Endometrial microvascular endothelial cells (primary cell): Measurements from ENCODE around the gene MICAL3. TPM values are rescaled to one million over a fixed set of nuclear protein-coding genes. Genes with fewer than 3 reads are reported as not detected.
"Not testable (repeated sequence)": the region's sequence is repeated elsewhere in the genome, so short reads cannot be mapped to it uniquely, and the experiment has no call there.

Source experiments
- in situ Hi-C: cut with HindIII; loops from 2 replicates; pipeline ENCODE4 v1.10.0; 2017; ENCODE audit warnings: low sequenced_read_pairs, low pct_unique_long_range_greater_than_20kb; ENCODE audit errors: inconsistent ontology term
- total RNA-seq: library from RNA; depleted of rRNA; stranded (reverse); fragments of >200 nt; gene quantifications from one replicate; pipeline ENCODE4 v1.2.3, GENCODE V29; 2015; ENCODE audit errors: inconsistent ontology term

The MICAL3 gene
- 20.0 TPM for total RNA-seq

- in situ Hi-C loops, result loop anchor here (25.0 kb wide), 1 partner anchor 112 kb away; no protein-coding TSS in a partner anchor
These were observed at the start of gene MICAL3 for GRCh38 chr22:18024276-18024939. MICAL3 (minus strand) TSS chr22:18024561; CDS start chr22:17906812, 117,749 bp downstream.

GRCh38 chr22:18073927-18074326, 49.6 kb upstream of the MICAL3 start:
- in situ Hi-C loops, result not testable (repeated sequence)

- in situ Hi-C loops, result no loop called here
These were observed 49.1 kb upstream of the MICAL3 start for GRCh38 chr22:18073467-18073866.

GRCh38 chr22:18071968-18072310, 47.6 kb upstream of the MICAL3 start:
- in situ Hi-C loops, result no loop called here

GRCh38 chr22:18071307-18071967, 47.1 kb upstream of the MICAL3 start:
- in situ Hi-C loops, result not testable (repeated sequence)

GRCh38 chr22:18070556-18071306, 46.4 kb upstream of the MICAL3 start:
- in situ Hi-C loops, result no loop called here

GRCh38 chr22:18070041-18070440, 45.7 kb upstream of the MICAL3 start:
- in situ Hi-C loops, result no loop called here

- in situ Hi-C loops, result no loop called here
These were observed 44.7 kb upstream of the MICAL3 start for GRCh38 chr22:18069041-18069440.

GRCh38 chr22:18068381-18068988, 44.1 kb upstream of the MICAL3 start:
- in situ Hi-C loops, result no loop called here

GRCh38 chr22:18067548-18068341, 43.4 kb upstream of the MICAL3 start:
- in situ Hi-C loops, result no loop called here

GRCh38 chr22:18067121-18067520, 42.8 kb upstream of the MICAL3 start:
- in situ Hi-C loops, result no loop called here

GRCh38 chr22:18066181-18066859, 42.0 kb upstream of the MICAL3 start:
- in situ Hi-C loops, result no loop called here

- in situ Hi-C loops, result no loop called here
These were observed 40.9 kb upstream of the MICAL3 start for GRCh38 chr22:18065256-18065655.

- in situ Hi-C loops, result no loop called here
These were observed 40.3 kb upstream of the MICAL3 start for GRCh38 chr22:18064636-18065035.

- in situ Hi-C loops, result not testable (repeated sequence)
These were observed 39.4 kb upstream of the MICAL3 start for GRCh38 chr22:18063715-18064114.

GRCh38 chr22:18063306-18063705, 38.9 kb upstream of the MICAL3 start:
- in situ Hi-C loops, result no loop called here

- in situ Hi-C loops, result no loop called here
These were observed 38.1 kb upstream of the MICAL3 start for GRCh38 chr22:18062421-18062820.
